Lower leg skin (tissue), 3 donors: ENCODE results near the gene SLC34A3.
"Not testable (repeated sequence)": the region's sequence is repeated elsewhere in the genome, so short reads cannot be mapped to it uniquely, and the experiment has no call there.

Experiments used
- CTCF ChIP-seq, 3 donors: fragments of 450-650 bp; IDR thresholded peaks; one replicate each; pipeline ENCODE4 v1.5.1; 2016; ENCODE audit warnings: antibody characterized with exemption in 3 of 3, mild to moderate bottlenecking in 3 of 3, moderate library complexity in 2 of 3
- POLR2A ChIP-seq, 2 donors: fragments of 450-650 bp; IDR thresholded peaks; one replicate each; pipeline ENCODE4 v1.6.1; 2016 to 2017; ENCODE audit warnings: antibody characterized with exemption in 2 of 2, mild to moderate bottlenecking in 1 of 2, moderate library complexity in 1 of 2

- not testable (repeated sequence) for TF ChIP-seq CTCF, POLR2A (IDR thresholded peaks at IDR 0.05)
These were observed 9.0 kb downstream of the SLC34A3 start for GRCh38 chr9:137239541-137240200.
